Esophagus squamous epithelium (tissue), 4 donors: ENCODE data around the gene CCDC61.

Experiments
- POLR2A ChIP-seq, 4 donors: fragments of 450-650 bp; IDR thresholded peaks; one replicate each; pipeline ENCODE4 v1.6.1; 2017; ENCODE audit warnings: antibody characterized with exemption in 4 of 4, mild to moderate bottlenecking in 4 of 4, moderate library complexity in 3 of 4
- TF ChIP-seq, protein P1 (sequence below), 6 experiments: fragments of 450-650 bp in 4 of 6; fragments of 200-600 bp in 2 of 6; sonication (generic) in 2 of 6; IDR thresholded peaks; one replicate each; pipeline ENCODE4 v1.5.1; 2016 to 2019; ENCODE audit warnings: antibody characterized with exemption in 6 of 6, mild to moderate bottlenecking in 4 of 6, moderate library complexity in 4 of 6

- TF ChIP-seq, protein P1, sequence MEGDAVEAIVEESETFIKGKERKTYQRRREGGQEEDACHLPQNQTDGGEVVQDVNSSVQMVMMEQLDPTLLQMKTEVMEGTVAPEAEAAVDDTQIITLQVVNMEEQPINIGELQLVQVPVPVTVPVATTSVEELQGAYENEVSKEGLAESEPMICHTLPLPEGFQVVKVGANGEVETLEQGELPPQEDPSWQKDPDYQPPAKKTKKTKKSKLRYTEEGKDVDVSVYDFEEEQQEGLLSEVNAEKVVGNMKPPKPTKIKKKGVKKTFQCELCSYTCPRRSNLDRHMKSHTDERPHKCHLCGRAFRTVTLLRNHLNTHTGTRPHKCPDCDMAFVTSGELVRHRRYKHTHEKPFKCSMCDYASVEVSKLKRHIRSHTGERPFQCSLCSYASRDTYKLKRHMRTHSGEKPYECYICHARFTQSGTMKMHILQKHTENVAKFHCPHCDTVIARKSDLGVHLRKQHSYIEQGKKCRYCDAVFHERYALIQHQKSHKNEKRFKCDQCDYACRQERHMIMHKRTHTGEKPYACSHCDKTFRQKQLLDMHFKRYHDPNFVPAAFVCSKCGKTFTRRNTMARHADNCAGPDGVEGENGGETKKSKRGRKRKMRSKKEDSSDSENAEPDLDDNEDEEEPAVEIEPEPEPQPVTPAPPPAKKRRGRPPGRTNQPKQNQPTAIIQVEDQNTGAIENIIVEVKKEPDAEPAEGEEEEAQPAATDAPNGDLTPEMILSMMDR (IDR thresholded peaks at IDR 0.05): no peak
- no peak for TF ChIP-seq POLR2A (IDR thresholded peaks at IDR 0.05)
Measured at GRCh38 chr19:45959517-45960025, 35.7 kb upstream of the CCDC61 start.
